ENCODE data around the gene PLTP. TPM values are rescaled to one million over a fixed set of nuclear protein-coding genes. Genes with fewer than 3 reads are reported as not detected.

PLTP gene
- total RNA-seq, 1 experiment from 2014 or later, result 62.5 TPM

GRCh38 chr20:45867819-45868176 is 44.2 kb downstream of the PLTP start:
- H3K27me3 ChIP-seq (ENCODE audit: insufficient read depth, low read length), result no peaks in the 10 kb centered on the region
- H3K9me3 ChIP-seq (ENCODE audit: control insufficient read depth, low read depth, low read length), result no peaks in the 10 kb centered on the region
- H3K79me1 ChIP-seq (ENCODE audit: insufficient read depth, low read depth, low read length, poor library complexity, severe bottlenecking), result no peaks in the 10 kb centered on the region
- H3K23ac ChIP-seq (ENCODE audit: insufficient read length, low read depth, low read length), result no peak overlapping the region
- H3K79me2 ChIP-seq (ENCODE audit: insufficient read depth, low read length), result no peaks in the 10 kb centered on the region
- no peak overlapping the region for H3K4me3 Mint-ChIP-seq
- no peak overlapping the region for H4K5ac ChIP-seq (ENCODE audit: insufficient read length, low read depth, low read length)
- no peak overlapping the region for H3K56ac ChIP-seq (ENCODE audit: insufficient read length, low read depth, low read length)
- no peak overlapping the region for H3K4ac ChIP-seq (ENCODE audit: low read depth, low read length)
- H3K9me3 Mint-ChIP-seq, result no peaks in the 10 kb centered on the region
- H3K4me1 Mint-ChIP-seq, result no peaks in the 10 kb centered on the region
- no peak overlapping the region for H2BK120ac ChIP-seq (ENCODE audit: low read depth, low read length, poor library complexity, severe bottlenecking)
- H3K4me1 ChIP-seq (ENCODE audit: insufficient read depth, low read length), result no peaks in the 10 kb centered on the region; the same call in 1 of the 2 replicates
- H3K4me2 ChIP-seq (ENCODE audit: insufficient read depth, insufficient read length, low read length), result no peak overlapping the region
- H3K36me3 Mint-ChIP-seq (ENCODE audit: insufficient read depth in 1 of 3, low read depth in 3 of 3), result peaks cover 0 to 4% (median 0%) of the 10 kb centered on the region in 3 experiments; a peak in 1 of 7 replicates
- no peak for TF ChIP-seq CTCF (conservative IDR thresholded peaks at IDR 0.05)
- H3K9ac ChIP-seq (ENCODE audit: extremely low read depth, insufficient read length, low read length), result no peak overlapping the region
- no peak overlapping the region for H3K14ac ChIP-seq (ENCODE audit: insufficient read depth, low read length)
- H3K27me3 Mint-ChIP-seq (ENCODE audit: low read depth), result no peaks in the 10 kb centered on the region
- H2BK15ac ChIP-seq (ENCODE audit: low read depth, low read length), result no peak overlapping the region
- no peak overlapping the region for H4K8ac ChIP-seq (replicated peaks; ENCODE audit: insufficient read length, low read depth, low read length)
- no peak overlapping the region for H3K18ac ChIP-seq (ENCODE audit: insufficient read length, low read depth, low read length)
- no peak overlapping the region for H3K27ac ChIP-seq (ENCODE audit: insufficient read length, low read depth, low read length)
- no peak overlapping the region for H3T11ph ChIP-seq (ENCODE audit: low read length)
- H4K91ac ChIP-seq (ENCODE audit: insufficient read length, low read depth, low read length), result no peak overlapping the region
- H3K23me2 ChIP-seq (ENCODE audit: insufficient read length, low read depth, low read length, poor library complexity, severe bottlenecking), result no peaks in the 10 kb centered on the region
- H2AFZ ChIP-seq (ENCODE audit: low read length), result no peak overlapping the region
- H4K20me1 ChIP-seq (ENCODE audit: control insufficient read depth, insufficient read depth, insufficient read length), result no peaks in the 10 kb centered on the region
- DNase-seq, result no peak
- no peak overlapping the region for H2BK12ac ChIP-seq (ENCODE audit: insufficient read length, low read depth, low read length)
- no peak overlapping the region for H2AK5ac ChIP-seq (ENCODE audit: insufficient read length, low read length)
- H2BK20ac ChIP-seq (ENCODE audit: low read depth, low read length, poor library complexity, severe bottlenecking), result no peak overlapping the region
- H3K27ac Mint-ChIP-seq, result no peak overlapping the region
- no peak overlapping the region for H2BK5ac ChIP-seq (ENCODE audit: insufficient read length, low read length)
